Activated effector memory CD4-positive, alpha-beta T cell treated with anti-CD3 and anti-CD28 coated beads, Interleukin-2, amount 50 U/mL, for 16 hours (primary cell): ENCODE results near the gene CRYL1.

Source experiments
- DNase-seq: peaks from one replicate; pipeline ENCODE4 v3.0.0-alpha.2; 2020

CRYL1 gene

GRCh38 chr13:20491926-20492435 lies 33.7 kb downstream of the CRYL1 start:
- no peak for DNase-seq

GRCh38 chr13:20489185-20489820 lies 36.4 kb downstream of the CRYL1 start:
- DNase-seq: peak; percentile 79

GRCh38 chr13:20487927-20488326 lies 37.7 kb downstream of the CRYL1 start:
- DNase-seq: no peak

GRCh38 chr13:20482787-20483186 lies 42.9 kb downstream of the CRYL1 start:
- no peak for DNase-seq

GRCh38 chr13:20482275-20482761 lies 43.3 kb downstream of the CRYL1 start:
- no peak for DNase-seq

- no peak for DNase-seq
These were observed 48.3 kb downstream of the CRYL1 start for GRCh38 chr13:20477394-20477793.

GRCh38 chr13:20475927-20476691 lies 49.5 kb downstream of the CRYL1 start:
- peak; percentile 87 for DNase-seq

- no peak for DNase-seq
These were observed 51.1 kb downstream of the CRYL1 start for GRCh38 chr13:20474515-20474914.

GRCh38 chr13:20473888-20474287 lies 51.8 kb downstream of the CRYL1 start:
- no peak for DNase-seq

GRCh38 chr13:20473139-20473538 lies 52.5 kb downstream of the CRYL1 start:
- no peak for DNase-seq

GRCh38 chr13:20472531-20472930 lies 53.1 kb downstream of the CRYL1 start:
- no peak for DNase-seq

- no peak for DNase-seq
These were observed 55.5 kb downstream of the CRYL1 start for GRCh38 chr13:20470136-20470535.

GRCh38 chr13:20466371-20466770 lies 59.3 kb downstream of the CRYL1 start:
- DNase-seq: no peak

- no peak for DNase-seq
These were observed 60.3 kb downstream of the CRYL1 start for GRCh38 chr13:20465218-20465879.

- DNase-seq: no peak
These were observed 62.7 kb downstream of the CRYL1 start for GRCh38 chr13:20462921-20463320.

- no peak for DNase-seq
These were observed 63.1 kb downstream of the CRYL1 start for GRCh38 chr13:20462533-20462915.

GRCh38 chr13:20461860-20462532 lies 63.7 kb downstream of the CRYL1 start:
- DNase-seq: no peak

GRCh38 chr13:20461481-20461859 lies 64.2 kb downstream of the CRYL1 start:
- peak; percentile 68 for DNase-seq

GRCh38 chr13:20460761-20461160 lies 64.9 kb downstream of the CRYL1 start:
- DNase-seq: no peak

- no peak for DNase-seq
These were observed 68.0 kb downstream of the CRYL1 start for GRCh38 chr13:20457670-20458069.

GRCh38 chr13:20456737-20457136 lies 68.9 kb downstream of the CRYL1 start:
- no peak for DNase-seq

- DNase-seq: no peak
These were observed 74.3 kb downstream of the CRYL1 start for GRCh38 chr13:20451397-20451796.

- no peak for DNase-seq
These were observed 77.2 kb downstream of the CRYL1 start for GRCh38 chr13:20448470-20448869.
